GM19467 (cell line): ENCODE data around the gene BTC.
"Not testable (repeated sequence)": the region's sequence is repeated elsewhere in the genome, so short reads cannot be mapped to it uniquely, and the experiment has no call there.

Experiments
- ATAC-seq: cut with Tn5 transposase; IDR thresholded peaks from one replicate; pipeline ENCODE4 v1.9.1; 2021; ENCODE audit warnings: mild to moderate bottlenecking, moderate library complexity; ENCODE audit not compliant: unreplicated experiment

The BTC gene

DNA sequence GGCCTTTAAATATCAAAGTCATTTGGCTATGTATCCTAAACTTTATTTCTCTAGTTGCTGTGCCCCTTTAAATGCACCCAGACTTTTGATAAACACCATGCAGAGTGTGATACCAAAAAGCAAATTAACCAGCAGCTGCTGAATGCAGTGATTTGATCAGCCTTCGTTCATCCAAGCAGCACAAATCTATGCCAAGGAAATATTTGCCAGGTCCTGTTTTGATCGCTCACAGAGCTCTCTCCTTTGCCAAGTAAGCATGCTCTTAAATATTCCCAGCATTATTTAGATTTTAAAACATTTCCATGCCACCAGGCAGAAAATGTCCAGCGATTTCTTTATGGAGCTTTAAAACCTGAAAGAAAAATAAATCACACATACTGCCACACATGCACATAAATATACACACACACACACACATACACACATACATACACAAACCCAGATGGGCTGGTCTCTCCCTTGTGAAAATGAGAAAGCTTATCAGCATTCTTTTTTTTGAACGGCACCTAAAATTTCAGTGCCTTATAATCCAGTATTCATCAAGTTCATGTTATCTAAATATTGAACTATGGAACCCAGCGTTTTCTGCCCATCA lies 35.7 kb downstream of the BTC start:
- ATAC-seq = no peak

DNA sequence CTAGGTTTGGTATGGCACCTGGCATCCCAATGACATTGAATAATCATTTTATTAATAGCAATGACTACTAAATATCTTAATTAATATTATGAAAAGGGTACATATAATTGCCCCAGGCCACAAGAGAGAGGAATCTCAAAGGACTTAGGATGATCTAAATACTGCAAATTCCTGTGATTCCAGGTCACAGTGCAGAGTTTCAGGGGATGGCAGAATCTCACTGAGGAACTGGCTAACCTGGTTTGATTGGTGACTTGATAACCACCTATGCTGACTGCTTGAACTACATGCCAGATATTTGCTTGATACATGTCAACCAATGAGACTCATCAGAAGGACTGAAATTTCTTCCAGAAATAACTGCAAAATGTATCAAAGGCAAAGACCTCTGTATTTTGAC lies 37.2 kb downstream of the BTC start:
- no peak for ATAC-seq

DNA sequence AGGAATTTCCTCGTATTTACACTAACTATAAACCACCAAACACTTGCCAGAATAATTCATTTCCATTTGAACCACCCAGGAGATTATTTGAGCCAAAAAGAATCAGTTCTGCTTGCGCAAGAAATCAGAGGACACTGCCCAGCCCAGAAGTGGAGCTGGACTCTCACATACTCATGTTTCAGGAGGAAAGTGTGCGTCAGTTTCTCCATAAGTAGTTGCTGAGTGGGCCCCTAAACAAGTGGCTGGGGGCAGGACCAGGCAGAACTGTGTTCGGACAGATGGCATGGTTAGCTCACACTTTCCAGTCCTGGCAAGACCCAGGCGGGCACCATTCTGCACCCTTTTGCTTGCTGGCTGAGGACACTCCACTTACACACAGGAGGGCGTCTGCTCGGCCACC lies 38.8 kb downstream of the BTC start:
- no peak for ATAC-seq

DNA sequence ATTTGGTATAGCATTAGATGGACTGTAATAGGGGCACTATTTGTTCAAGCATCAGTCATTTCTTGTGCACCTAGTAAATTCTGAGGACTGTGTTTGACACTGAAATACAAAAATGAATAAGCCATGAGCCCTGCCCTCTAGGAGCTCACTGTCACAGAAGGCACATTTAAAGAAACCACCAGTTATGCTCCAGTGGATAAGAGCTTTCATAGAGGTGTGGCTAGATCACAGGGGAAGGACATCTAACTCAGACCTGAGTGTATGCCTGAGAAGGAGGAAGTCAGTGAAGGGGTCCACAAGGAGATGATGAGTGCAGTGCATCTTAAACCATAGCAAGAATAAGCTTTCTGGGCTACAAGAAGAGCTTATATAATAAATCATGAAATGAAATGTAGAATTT lies 40.1 kb downstream of the BTC start:
- peak; percentile 90 for ATAC-seq

DNA sequence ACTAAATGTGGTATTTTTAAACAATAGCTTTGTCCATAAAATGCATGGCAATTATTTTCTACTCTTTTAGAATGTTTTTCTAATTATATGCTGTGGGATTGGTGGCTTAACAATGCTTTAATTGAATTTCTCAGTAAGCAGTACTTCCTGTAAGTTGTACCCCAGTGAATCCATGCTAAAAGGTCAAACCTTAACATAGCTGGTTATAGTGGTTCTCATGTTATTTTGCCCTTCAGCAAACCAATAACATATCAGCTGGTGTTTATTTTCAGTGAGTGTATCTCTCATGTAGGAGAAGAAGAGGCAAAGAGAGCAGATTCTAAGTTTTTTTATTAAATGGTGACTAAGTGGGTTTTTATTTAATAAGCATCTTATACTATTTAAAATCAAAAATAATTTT lies 41.5 kb downstream of the BTC start:
- no peak for ATAC-seq

DNA sequence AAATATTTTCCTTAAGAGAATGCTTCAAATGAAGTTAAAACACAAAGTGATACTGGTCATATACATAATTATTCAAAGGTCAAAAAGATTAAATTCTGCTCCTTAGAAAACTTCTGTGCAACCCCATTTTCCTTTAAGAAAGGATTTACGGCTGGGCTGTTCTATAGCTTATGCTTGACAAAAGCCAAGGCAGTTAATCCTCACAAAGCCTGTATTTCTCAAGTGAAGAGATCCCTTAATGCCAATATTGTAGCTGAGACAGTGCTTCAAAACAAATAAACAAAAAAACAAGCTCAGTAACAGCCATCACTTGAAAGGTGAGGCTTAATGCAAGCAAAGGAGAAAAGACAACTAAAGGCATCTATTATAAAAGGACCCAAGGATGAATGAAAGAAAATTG lies 42.5 kb downstream of the BTC start:
- ATAC-seq = no peak

DNA sequence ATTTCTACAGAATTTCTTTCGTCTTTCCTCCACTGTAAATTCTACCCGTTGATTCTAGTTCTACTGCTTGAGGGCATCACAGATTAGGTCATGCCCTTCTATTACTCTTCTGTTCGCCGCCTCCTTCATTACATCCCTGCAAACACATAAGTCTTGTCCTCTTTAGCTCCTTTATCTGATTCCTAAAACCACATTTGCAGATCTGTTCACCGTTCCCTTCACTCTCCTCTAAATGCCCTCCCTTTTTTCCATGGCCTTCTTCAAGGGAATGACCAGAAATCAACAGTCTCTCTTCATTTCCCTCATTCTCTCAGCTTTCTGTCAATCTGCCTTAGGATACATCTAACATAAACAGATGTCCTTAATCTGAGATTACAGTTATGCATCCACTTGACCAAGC lies 43.1 kb downstream of the BTC start:
- ATAC-seq = no peak

DNA sequence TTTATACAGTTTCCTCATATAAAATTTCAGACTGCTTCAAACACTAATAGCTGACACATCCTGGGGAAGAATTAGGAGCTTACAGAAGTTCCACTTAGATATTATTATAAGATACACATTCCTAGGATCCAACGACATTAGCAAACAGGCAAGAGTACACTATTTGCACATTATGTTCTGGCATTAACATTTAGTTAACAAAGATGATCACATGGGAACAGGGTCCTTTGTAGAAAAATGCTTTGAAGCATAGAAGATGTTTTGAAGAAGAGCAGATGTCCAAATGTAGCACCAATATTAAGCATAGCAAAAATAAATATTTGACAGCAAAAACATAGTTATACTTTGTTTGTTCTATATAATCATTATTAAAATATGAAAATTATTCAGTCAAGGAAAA lies 52.1 kb downstream of the BTC start:
- no peak for ATAC-seq

DNA sequence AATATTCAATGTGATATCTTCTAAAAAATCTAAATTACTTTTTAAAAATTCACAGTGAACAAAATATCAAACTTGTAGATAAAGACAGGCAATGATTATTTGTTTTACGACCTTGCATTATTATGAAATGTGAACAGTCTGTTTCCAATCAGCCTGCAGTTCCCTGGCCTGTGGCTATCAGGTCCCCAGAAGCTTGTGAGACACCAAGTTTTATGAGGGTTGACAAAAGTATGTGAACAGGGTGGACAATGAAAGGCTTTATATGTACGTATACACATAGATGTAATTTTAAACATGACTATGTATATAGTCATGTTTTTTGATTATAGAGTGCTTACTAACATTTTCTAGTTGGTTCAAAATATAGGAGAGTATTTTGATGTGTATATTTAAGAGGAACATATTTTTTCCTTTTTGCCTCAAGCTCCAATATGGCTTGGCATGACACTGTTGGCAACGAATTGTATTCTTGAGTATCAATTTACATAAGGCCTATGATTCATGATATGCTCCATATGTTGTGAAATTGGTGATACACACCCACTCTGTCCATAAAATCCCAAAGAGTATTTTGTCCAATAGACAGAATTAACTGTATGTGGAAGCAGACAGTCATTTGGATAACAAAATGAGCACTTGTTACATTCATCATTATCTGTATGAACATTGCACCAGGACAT lies 55.7 kb downstream of the BTC start:
- no peak for ATAC-seq

DNA sequence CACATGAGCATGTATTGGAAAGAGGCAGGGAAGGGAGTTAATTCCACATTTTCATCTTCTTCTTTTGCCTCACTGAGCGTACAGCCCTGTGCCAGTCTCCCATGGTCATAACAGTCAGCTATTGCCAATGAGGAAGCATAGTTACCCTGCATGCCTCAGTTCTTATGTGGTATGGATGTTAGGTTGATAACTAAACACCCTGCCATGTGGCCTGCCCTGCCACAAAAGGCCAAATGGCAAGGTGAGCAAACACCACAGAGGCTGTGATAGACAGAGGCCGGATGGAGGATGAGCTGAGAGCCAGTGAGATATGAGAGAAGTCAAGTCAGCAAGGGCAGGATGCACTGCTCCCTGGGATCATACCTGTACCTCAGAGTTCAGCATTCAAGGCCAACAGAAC lies 59.3 kb downstream of the BTC start:
- ATAC-seq = no peak

DNA sequence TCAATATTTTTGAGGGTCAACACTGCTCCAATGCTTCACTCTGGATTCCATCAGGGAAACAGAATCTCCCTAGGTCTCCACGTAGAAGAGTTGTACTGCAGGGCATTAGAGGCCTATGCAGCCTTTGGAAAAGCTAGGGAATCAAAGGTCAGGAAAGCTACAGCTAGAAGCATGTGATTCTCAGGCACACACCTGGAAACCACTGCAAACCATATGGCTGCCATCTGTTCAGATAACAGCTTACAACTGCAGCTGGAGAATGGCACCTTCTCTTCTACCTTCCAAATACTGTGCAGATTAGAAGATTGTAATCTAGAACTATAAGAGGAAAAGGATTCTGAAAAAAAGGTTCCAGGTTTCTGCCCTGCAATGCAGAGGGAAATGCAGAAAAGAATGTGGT lies 60.6 kb downstream of the BTC start:
- ATAC-seq = no peak

DNA sequence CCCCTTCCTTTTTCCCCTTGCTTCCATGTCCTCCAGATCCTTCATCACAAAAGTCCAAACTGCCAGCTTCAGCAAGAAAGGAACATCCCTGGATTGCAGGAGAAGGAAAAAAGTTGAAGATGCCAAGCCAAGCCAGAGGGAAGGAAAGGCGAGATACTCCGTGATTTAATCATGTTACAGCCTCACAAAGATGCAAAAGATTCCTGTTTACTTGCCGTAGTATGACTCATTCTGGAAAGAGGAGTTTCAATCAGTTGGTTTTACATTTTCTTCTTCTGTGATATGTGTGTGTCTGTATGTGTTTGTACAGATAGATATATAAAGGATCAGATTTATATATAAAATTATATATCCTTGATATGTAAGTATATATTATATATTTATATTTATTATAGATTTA lies 69.3 kb downstream of the BTC start:
- no peak for ATAC-seq

DNA sequence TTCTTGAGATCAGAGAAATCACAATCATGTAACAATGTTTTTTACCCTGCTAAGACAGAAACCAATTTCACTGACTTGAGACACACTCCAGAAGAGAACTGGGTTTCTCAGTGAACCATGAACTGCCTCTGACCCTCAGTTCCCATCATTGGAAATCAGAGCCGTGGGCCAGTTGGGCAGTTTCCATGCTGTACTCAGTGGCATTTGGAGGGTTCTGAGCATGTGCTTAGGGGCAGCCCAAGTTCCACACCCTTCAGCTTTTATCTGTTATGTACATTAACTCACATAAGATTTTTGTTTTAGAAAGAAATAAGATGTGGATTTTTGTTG lies 77.9 kb downstream of the BTC start:
- no peak for ATAC-seq

DNA sequence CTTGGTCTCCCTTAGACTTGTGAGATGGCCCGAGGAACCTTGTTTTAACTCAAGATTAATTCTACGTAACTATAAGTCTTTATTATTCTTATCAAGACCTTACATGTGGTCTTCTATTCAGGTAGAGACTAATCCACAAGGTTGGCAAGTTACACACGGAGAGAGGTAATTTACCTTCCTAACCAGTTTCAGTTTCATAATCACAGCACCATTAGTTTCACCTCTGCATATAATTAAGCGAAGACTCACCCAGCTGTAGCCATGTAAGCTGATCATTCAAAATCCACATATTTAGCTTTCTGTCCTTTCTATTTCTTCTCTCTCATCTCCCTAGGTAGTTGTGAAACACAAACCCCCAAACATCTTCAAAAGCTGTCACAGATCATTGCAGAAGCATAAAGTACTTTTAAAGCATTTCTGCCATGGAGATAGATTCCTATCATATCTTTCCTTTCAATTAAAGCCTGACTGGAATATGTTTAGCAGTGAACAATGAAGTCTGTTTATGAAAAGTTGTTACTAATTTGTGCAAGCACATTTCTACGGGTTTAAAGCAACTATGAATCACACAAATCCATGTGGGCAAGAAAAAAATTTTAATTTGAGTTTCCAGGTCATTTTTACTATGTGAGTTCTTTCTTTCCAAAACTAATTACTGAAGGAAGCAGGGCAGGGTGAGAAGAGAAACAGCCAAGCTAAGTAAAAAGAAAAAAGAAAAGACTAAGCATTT lies 78.5 kb downstream of the BTC start:
- ATAC-seq = peak; percentile 74

DNA sequence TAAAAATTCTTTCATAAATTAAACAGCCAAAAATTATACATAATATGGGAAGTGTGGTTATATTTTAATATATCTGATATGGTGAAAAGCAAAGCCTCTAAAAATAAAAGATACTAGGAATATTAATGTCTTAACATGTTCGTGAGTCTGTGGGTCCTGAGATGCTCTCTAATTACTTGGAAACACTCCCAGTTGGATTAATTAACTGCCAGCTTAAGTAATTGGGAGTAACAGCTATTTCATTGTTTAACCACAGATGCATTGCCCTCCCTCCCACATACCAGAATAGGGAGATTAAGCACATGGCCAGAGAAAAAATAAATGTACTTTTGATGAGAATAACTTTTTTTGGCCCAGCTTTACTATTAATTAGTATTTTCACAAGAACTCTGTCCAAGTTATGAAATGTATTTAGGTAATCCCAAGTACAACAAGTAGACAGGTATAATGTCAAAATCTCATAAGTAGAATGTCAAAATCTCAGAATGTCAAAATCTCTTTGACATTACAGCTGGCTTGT lies 79.7 kb downstream of the BTC start:
- no peak for ATAC-seq

DNA sequence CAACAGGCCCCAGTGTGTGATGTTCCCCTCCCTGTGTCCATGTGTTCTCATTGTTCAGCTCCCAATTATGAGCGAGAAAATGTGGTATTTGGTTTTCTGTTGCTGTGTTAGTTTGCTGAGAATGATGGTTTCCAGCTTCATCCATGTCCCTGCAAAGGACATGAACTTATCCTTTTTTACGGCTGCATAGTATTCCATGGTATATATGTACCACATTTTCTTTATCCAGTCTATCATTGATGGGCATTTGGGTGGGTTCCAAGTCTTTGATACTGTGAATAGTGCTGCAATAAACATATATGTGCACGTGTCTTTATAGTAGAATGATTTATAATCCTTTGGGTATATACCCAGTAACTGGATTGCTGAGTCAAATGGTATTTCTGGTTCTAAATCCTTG lies 86.2 kb downstream of the BTC start:
- ATAC-seq = not testable (repeated sequence)
